Effector memory CD4-positive, alpha-beta T cell (primary cell): ENCODE data around the gene PPOX.

Experiments
- DNase-seq, 3 donors: peaks; one replicate each; pipeline ENCODE4 v3.0.0-alpha.2; 2020
- H3K27ac ChIP-seq: 2 replicates; pipeline ENCODE4 v1.7.0; 2013; ENCODE audit warnings: mild to moderate bottlenecking, low read length, moderate library complexity; ENCODE audit not compliant: insufficient read depth, poor library complexity, severe bottlenecking
- H3K27me3 ChIP-seq: replicated peaks from 2 replicates; pipeline ENCODE4 v1.7.0; 2013; ENCODE audit warnings: mild to moderate bottlenecking, low read length; ENCODE audit not compliant: insufficient read depth, control insufficient read depth, poor library complexity, severe bottlenecking
- H3K36me3 ChIP-seq: 2 replicates; pipeline ENCODE4 v1.7.0; 2013; ENCODE audit warnings: mild to moderate bottlenecking, low read length, moderate library complexity; ENCODE audit not compliant: control insufficient read depth, insufficient read depth
- H3K4me1 ChIP-seq: 2 replicates; pipeline ENCODE4 v1.7.0; 2013; ENCODE audit warnings: low read length, mild to moderate bottlenecking; ENCODE audit not compliant: control insufficient read depth, insufficient read depth, poor library complexity, severe bottlenecking
- H3K4me3 ChIP-seq: 2 replicates; pipeline ENCODE4 v1.7.0; 2013; ENCODE audit warnings: low read length, low read depth, mild to moderate bottlenecking; ENCODE audit not compliant: insufficient read depth, poor library complexity, severe bottlenecking
- H3K9me3 ChIP-seq: 2 replicates; pipeline ENCODE4 v1.7.0; 2013; ENCODE audit warnings: mild to moderate bottlenecking, low read length, moderate library complexity; ENCODE audit not compliant: control insufficient read depth

The PPOX gene

GRCh38 chr1:161130266-161130665 lies 36.0 kb upstream of the PPOX start:
- no peak for DNase-seq
- Histone ChIP-seq H3K4me1 (peaks cover 18% of the 10 kb centered on the region), H3K27ac (no peak overlapping the region), H3K36me3 (peaks cover 10% of the 10 kb centered on the region), H3K4me3 (no peak overlapping the region), H3K9me3 (no peaks in the 10 kb centered on the region), H3K27me3 (no peaks in the 10 kb centered on the region)

GRCh38 chr1:161131523-161132409 lies 34.5 kb upstream of the PPOX start:
- Histone ChIP-seq H3K36me3 (peaks cover 2% of the 10 kb centered on the region), H3K4me3 (peak overlapping the region; percentile 73), H3K27me3 (no peaks in the 10 kb centered on the region), H3K4me1 (peaks cover 18% of the 10 kb centered on the region), H3K27ac (peak overlapping the region; percentile 81), H3K9me3 (no peaks in the 10 kb centered on the region)
- peak in 1 of 3 donors; percentile 12 for DNase-seq

- Histone ChIP-seq H3K27me3 (no peaks in the 10 kb centered on the region), H3K4me3 (peak within 1 kb of the TSS; percentile 73), H3K36me3 (no peaks in the 10 kb centered on the region), H3K9me3 (no peaks in the 10 kb centered on the region), H3K4me1 (peaks cover 18% of the 10 kb centered on the region), H3K27ac (peak within 1 kb of the TSS; percentile 81)
- DNase-seq, result peak; percentile 87 to 92 (median 90)
Observed at GRCh38 chr1:161132410-161133219, 33.6 kb upstream of the PPOX start, which contains the start of gene DEDD. TSS of gene DEDD (minus strand) at chr1:161132667. CDS start at chr1:161124462, 8,205 bp downstream.

- Histone ChIP-seq H3K27ac (peak overlapping the region; percentile 81), H3K36me3 (no peaks in the 10 kb centered on the region), H3K9me3 (no peaks in the 10 kb centered on the region), H3K4me3 (peak overlapping the region; percentile 73), H3K4me1 (peaks cover 18% of the 10 kb centered on the region), H3K27me3 (no peaks in the 10 kb centered on the region)
- no peak for DNase-seq
Observed at GRCh38 chr1:161133220-161133740, 32.9 kb upstream of the PPOX start.

- DNase-seq, result no peak
- no peaks in the 10 kb centered on the region for H3K27me3 ChIP-seq
- H3K36me3 ChIP-seq, result no peaks in the 10 kb centered on the region
- no peak overlapping the region for H3K27ac ChIP-seq
- H3K4me3 ChIP-seq, result no peak overlapping the region
- H3K9me3 ChIP-seq, result no peaks in the 10 kb centered on the region
- peaks cover 8% of the 10 kb centered on the region for H3K4me1 ChIP-seq
Observed at GRCh38 chr1:161137881-161138280, 28.3 kb upstream of the PPOX start.

GRCh38 chr1:161138431-161138830 lies 27.8 kb upstream of the PPOX start:
- Histone ChIP-seq H3K27me3 (no peaks in the 10 kb centered on the region), H3K4me3 (no peak overlapping the region), H3K9me3 (no peaks in the 10 kb centered on the region), H3K4me1 (peaks cover 6% of the 10 kb centered on the region), H3K36me3 (no peaks in the 10 kb centered on the region), H3K27ac (no peak overlapping the region)
- DNase-seq, result no peak

GRCh38 chr1:161139766-161140165 lies 26.5 kb upstream of the PPOX start:
- Histone ChIP-seq H3K4me3 (no peak overlapping the region), H3K4me1 (no peaks in the 10 kb centered on the region), H3K27ac (no peak overlapping the region), H3K9me3 (no peaks in the 10 kb centered on the region), H3K27me3 (no peaks in the 10 kb centered on the region), H3K36me3 (no peaks in the 10 kb centered on the region)
- DNase-seq, result peak in 1 of 3 donors; percentile 21

- no peak for DNase-seq
Observed at GRCh38 chr1:161140755-161141400, 25.3 kb upstream of the PPOX start.

GRCh38 chr1:161145832-161146231 lies 20.4 kb upstream of the PPOX start:
- Histone ChIP-seq H3K36me3 (no peaks in the 10 kb centered on the region), H3K27ac (no peak overlapping the region), H3K4me3 (no peak overlapping the region), H3K4me1 (no peaks in the 10 kb centered on the region), H3K9me3 (no peaks in the 10 kb centered on the region), H3K27me3 (no peaks in the 10 kb centered on the region)
- no peak for DNase-seq

More at GRCh38 chr1:161140755-161141400, 25.3 kb upstream of the PPOX start:
- Histone ChIP-seq H3K27me3 (no peaks in the 10 kb centered on the region), H3K4me3 (no peak overlapping the region), H3K36me3 (no peaks in the 10 kb centered on the region), H3K4me1 (no peaks in the 10 kb centered on the region), H3K9me3 (no peaks in the 10 kb centered on the region), H3K27ac (no peak overlapping the region)
